ENCODE results near the gene OTX1.

GRCh38 chr2:63066838-63067237, 16.2 kb downstream of the OTX1 start:
- no peak for TF ChIP-seq CTCF (IDR thresholded peaks at IDR 0.05)
- TF ChIP-seq POLR2A (IDR thresholded peaks at IDR 0.05): no peak

Measured in uterus (tissue), 2 donors.